SKM-1 treated with dmso at 0.1 percent for 144 hours (cell line): ENCODE data around the gene LIPE.

Source experiments
- DNase-seq: peaks from one replicate; lab custom pipeline; 2025; ENCODE audit not compliant: unreplicated experiment; lab: John Stamatoyannopoulos, UW

LIPE gene

GRCh38 chr19:42386974-42387707, 40.0 kb downstream of the LIPE start:
- DNase-seq = peak; percentile 42

- no peak for DNase-seq
Measured at GRCh38 chr19:42380155-42380554, 47.0 kb downstream of the LIPE start.

- no peak for DNase-seq
Measured at GRCh38 chr19:42378225-42379215, 48.7 kb downstream of the LIPE start.

- no peak for DNase-seq
Measured at GRCh38 chr19:42376177-42376555, 51.0 kb downstream of the LIPE start.

- no peak for DNase-seq
Measured at GRCh38 chr19:42375415-42376176, 51.6 kb downstream of the LIPE start.

GRCh38 chr19:42374826-42375376, 52.3 kb downstream of the LIPE start:
- DNase-seq = no peak

- no peak for DNase-seq
Measured at GRCh38 chr19:42370626-42371175, 56.5 kb downstream of the LIPE start.

GRCh38 chr19:42370068-42370520, 57.1 kb downstream of the LIPE start:
- DNase-seq = no peak

- DNase-seq = no peak
Measured at GRCh38 chr19:42369433-42370067, 57.6 kb downstream of the LIPE start.

- no peak for DNase-seq
Measured at GRCh38 chr19:42368765-42369164, 58.4 kb downstream of the LIPE start.

GRCh38 chr19:42368360-42368759, 58.8 kb downstream of the LIPE start:
- DNase-seq = no peak

GRCh38 chr19:42367929-42368328, 59.3 kb downstream of the LIPE start:
- DNase-seq = no peak

- DNase-seq = no peak
Measured at GRCh38 chr19:42366673-42367072, 60.5 kb downstream of the LIPE start.

- peak; percentile 1 for DNase-seq
Measured at GRCh38 chr19:42363614-42364346, 63.4 kb downstream of the LIPE start.

GRCh38 chr19:42362891-42363440, 64.2 kb downstream of the LIPE start:
- DNase-seq = no peak

GRCh38 chr19:42362342-42362741, 64.8 kb downstream of the LIPE start:
- DNase-seq = no peak

- no peak for DNase-seq
Measured at GRCh38 chr19:42361545-42361910, 65.7 kb downstream of the LIPE start.

GRCh38 chr19:42360787-42361544, 66.2 kb downstream of the LIPE start:
- no peak for DNase-seq
